Right lobe of liver (tissue), 4 donors: ENCODE data around the gene VWDE.
"Not testable (repeated sequence)": the region's sequence is repeated elsewhere in the genome, so short reads cannot be mapped to it uniquely, and the experiment has no call there.

Experiments
- CTCF ChIP-seq, 4 donors: fragments of 200-600 bp in 3 of 4; fragments of 450-650 bp in 1 of 4; IDR thresholded peaks; one replicate each; pipeline versions ENCODE4 v1.5.1 to v1.8.0; 2016 to 2022; ENCODE audit warnings: antibody characterized with exemption in 4 of 4, mild to moderate bottlenecking in 2 of 4
- POLR2A ChIP-seq: fragments of 450-650 bp; IDR thresholded peaks from one replicate; pipeline ENCODE4 v1.6.1; 2017; ENCODE audit warnings: antibody characterized with exemption, mild to moderate bottlenecking
- donor health status: DM: no; HTN: no; CAD: no.
- donor health status: DM: no; HTN: no; CAD: no.
- donor health status: DM: no; HTN: yes; CAD: no.

DNA sequence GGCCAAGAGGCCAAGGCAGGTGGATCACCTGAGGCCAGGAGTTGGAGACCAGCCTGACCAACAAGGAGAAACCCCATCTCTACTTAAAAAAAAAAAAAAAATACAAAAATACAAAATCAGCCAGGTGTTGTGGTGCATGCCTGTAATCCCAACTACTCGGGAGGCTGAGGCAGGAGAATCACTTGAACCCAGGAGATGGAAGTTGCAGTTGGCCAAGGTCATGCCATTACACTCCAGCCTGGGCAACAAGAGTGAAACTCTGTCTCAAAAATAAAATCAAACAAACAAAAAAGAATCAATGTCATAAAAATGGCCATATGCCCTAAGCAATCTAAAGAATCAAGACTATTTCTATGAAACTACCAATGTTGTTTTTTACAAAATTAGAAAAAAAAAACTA is 7.0 kb downstream of the VWDE start:
- TF ChIP-seq CTCF (IDR thresholded peaks at IDR 0.05); POLR2A: not testable (repeated sequence)
